ENCODE results near the gene SEZ6L. TPM values are rescaled to one million over a fixed set of nuclear protein-coding genes. Genes with fewer than 3 reads are reported as not detected.

Gene SEZ6L
- total RNA-seq, 1 experiment from 2014 or later: 0.13 TPM

- no peaks in the 10 kb centered on the region for H3K27me3 ChIP-seq (ENCODE audit: insufficient read depth, low read length)
- no peak overlapping the region for H3K56ac ChIP-seq (ENCODE audit: insufficient read length, low read depth, low read length)
- H3K14ac ChIP-seq (ENCODE audit: insufficient read depth, low read length): no peak overlapping the region
- no peak overlapping the region for H2BK120ac ChIP-seq (ENCODE audit: low read depth, low read length, poor library complexity, severe bottlenecking)
- H4K91ac ChIP-seq (ENCODE audit: insufficient read length, low read depth, low read length): no peak overlapping the region
- no peak overlapping the region for H2AK5ac ChIP-seq (ENCODE audit: insufficient read length, low read length)
- H3K23me2 ChIP-seq (ENCODE audit: insufficient read length, low read depth, low read length, poor library complexity, severe bottlenecking): no peaks in the 10 kb centered on the region
- no peak for DNase-seq
- no peak overlapping the region for H3K18ac ChIP-seq (ENCODE audit: insufficient read length, low read depth, low read length)
- H3K23ac ChIP-seq (ENCODE audit: insufficient read length, low read depth, low read length): no peak overlapping the region
- no peak overlapping the region for H3K9ac ChIP-seq (ENCODE audit: extremely low read depth, insufficient read length, low read length)
- H2BK20ac ChIP-seq (ENCODE audit: low read depth, low read length, poor library complexity, severe bottlenecking): no peak overlapping the region
- H3T11ph ChIP-seq (ENCODE audit: low read length): no peak overlapping the region
- H2BK5ac ChIP-seq (ENCODE audit: insufficient read length, low read length): no peak overlapping the region
- H3K4me2 ChIP-seq (ENCODE audit: insufficient read depth, insufficient read length, low read length): no peak overlapping the region
- no peaks in the 10 kb centered on the region for H3K79me2 ChIP-seq (ENCODE audit: insufficient read depth, low read length)
- no peaks in the 10 kb centered on the region for H3K79me1 ChIP-seq (ENCODE audit: insufficient read depth, low read depth, low read length, poor library complexity, severe bottlenecking)
- H3K4ac ChIP-seq (ENCODE audit: low read depth, low read length): no peak overlapping the region
- no peaks in the 10 kb centered on the region for H3K9me3 ChIP-seq (ENCODE audit: control insufficient read depth, low read depth, low read length)
- no peak overlapping the region for H3K27ac ChIP-seq (ENCODE audit: insufficient read length, low read depth, low read length)
- no peak for TF ChIP-seq CTCF (conservative IDR thresholded peaks at IDR 0.05)
- no peaks in the 10 kb centered on the region for H3K36me3 Mint-ChIP-seq (ENCODE audit: insufficient read depth in 1 of 3, low read depth in 3 of 3)
- H3K27ac Mint-ChIP-seq: no peak overlapping the region
- no peak overlapping the region for H2AFZ ChIP-seq (ENCODE audit: low read length)
- no CpG with 5 or more reads among the region's 1 CpG for WGBS (ENCODE audit: extremely low coverage, insufficient read length, low lambda C conversion rate)
- H4K20me1 ChIP-seq (ENCODE audit: control insufficient read depth, insufficient read depth, insufficient read length): no peaks in the 10 kb centered on the region
- no peak overlapping the region for H4K8ac ChIP-seq (replicated peaks; ENCODE audit: insufficient read length, low read depth, low read length)
- H3K4me1 ChIP-seq (ENCODE audit: insufficient read depth, low read length): no peaks in the 10 kb centered on the region
- no peak overlapping the region for H2BK15ac ChIP-seq (ENCODE audit: low read depth, low read length)
- H3K27me3 Mint-ChIP-seq (ENCODE audit: low read depth): peaks cover 51% of the 10 kb centered on the region
- no peak overlapping the region for H4K5ac ChIP-seq (ENCODE audit: insufficient read length, low read depth, low read length)
- H3K4me1 Mint-ChIP-seq: peaks cover 4 to 8% of the 10 kb centered on the region in 2 experiments
- H3K9me3 Mint-ChIP-seq: peaks cover 0 to 3% of the 10 kb centered on the region in 2 experiments; a peak in 2 of 5 replicates
- no peak overlapping the region for H2BK12ac ChIP-seq (ENCODE audit: insufficient read length, low read depth, low read length)
- H3K4me3 Mint-ChIP-seq: no peak overlapping the region
These were observed 44.6 kb downstream of the SEZ6L start for GRCh38 chr22:26213826-26214225.
